ENCODE measurements around the gene CFAP74. TPM values are rescaled to one million over a fixed set of nuclear protein-coding genes. Genes with fewer than 3 reads are reported as not detected.

The CFAP74 gene
- total RNA-seq, 2 experiments from 2014 or later, result 0.31 to 0.46 TPM

DNA sequence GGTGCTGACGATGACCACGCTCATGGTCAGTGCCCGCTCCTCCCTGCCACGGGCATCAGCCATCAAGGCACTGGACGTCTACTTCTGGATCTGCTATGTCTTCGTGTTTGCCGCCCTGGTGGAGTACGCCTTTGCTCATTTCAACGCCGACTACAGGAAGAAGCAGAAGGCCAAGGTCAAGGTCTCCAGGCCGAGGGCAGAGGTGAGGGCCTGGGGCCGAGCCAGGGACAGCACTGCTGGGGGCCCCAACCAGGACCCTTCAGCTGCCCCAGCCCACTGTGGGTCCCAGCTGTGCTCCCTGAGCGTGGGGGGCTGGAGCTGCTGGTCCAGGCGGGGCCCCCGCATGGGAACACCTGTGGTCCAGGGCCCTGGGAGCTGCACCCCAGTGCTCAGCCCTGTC, 26.0 kb upstream of the CFAP74 start:
- no peaks in the 10 kb centered on the region for H3K27me3 Mint-ChIP-seq

DNA sequence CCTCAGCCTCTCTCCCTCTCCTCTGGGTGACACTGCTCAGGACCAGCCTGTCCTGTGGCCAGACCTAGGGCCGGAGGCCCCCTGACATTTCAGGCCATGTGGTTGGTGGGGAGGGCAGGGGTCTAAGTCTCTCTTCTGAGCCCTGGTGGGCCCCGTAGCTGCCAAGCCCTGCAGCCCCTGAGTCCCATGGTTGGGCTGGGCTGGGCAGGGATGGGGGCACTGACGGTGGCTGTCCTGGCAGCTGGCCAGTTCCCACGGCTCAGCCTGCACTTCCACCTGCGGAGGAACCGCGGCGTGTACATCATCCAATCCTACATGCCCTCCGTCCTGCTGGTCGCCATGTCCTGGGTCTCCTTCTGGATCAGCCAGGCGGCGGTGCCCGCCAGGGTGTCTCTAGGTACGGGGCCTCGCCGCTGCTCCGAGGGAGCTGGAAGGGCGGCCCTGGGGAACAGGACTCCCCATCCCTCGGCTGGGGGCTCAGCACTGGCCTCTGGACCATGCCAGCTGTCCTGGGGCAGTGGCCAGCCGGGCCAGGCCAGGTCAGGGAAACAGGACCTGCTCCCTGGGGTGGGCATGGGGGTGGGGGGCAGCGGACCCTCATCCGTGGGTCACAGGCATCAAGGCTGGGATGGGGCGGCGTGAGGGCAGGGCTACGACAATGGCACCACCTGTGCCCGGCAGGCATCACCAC, 25.4 kb upstream of the CFAP74 start:
- peaks cover 1% of the 10 kb centered on the region for H3K27me3 Mint-ChIP-seq
- no peak overlapping the region for H3K4me3 Mint-ChIP-seq
- no peaks in the 10 kb centered on the region for H3K36me3 Mint-ChIP-seq
- DNase-seq, result no peak
- no peak overlapping the region for H3K27ac Mint-ChIP-seq
- H3K9me3 Mint-ChIP-seq, result no peaks in the 10 kb centered on the region
- H3K4me1 Mint-ChIP-seq, result no peaks in the 10 kb centered on the region

More for the DNA sequence above, 26.0 kb upstream of the CFAP74 start:
- Mint-ChIP-seq H3K9me3 (no peaks in the 10 kb centered on the region), H3K27ac (no peak overlapping the region), H3K36me3 (no peaks in the 10 kb centered on the region), H3K4me1 (no peaks in the 10 kb centered on the region), H3K4me3 (no peak overlapping the region)
- no peak for DNase-seq

DNA sequence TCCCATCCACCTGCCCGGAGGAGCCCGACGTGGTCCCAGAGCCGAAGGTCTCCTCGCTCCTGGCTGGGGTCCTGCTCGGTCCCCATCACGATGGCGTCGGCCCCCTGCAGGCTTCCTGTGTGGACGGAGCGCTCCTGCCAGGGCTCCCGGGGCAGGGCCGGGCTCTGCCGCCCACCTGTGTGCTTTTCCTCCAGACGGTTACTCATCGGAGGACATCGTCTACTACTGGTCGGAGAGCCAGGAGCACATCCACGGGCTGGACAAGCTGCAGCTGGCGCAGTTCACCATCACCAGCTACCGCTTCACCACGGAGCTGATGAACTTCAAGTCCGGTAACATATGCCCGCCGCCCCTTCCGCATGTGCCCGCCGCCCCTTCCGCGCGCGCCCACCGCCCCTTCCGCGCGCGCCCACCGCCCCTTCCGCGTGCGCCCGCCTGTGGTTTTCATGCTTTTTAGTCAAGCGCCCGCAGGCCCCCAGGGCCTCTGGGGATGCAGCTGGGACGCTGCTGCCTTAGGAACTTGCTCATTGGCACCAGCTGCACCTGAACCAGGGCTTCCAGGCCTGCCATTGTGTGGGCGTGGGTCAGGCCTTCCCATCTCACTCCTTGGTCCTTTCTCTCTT, 24.5 kb upstream of the CFAP74 start:
- H3K4me3 Mint-ChIP-seq, result no peak overlapping the region
- H3K4me1 Mint-ChIP-seq, result no peaks in the 10 kb centered on the region
- H3K36me3 Mint-ChIP-seq, result no peaks in the 10 kb centered on the region
- peaks cover 10% of the 10 kb centered on the region for H3K27me3 Mint-ChIP-seq
- no peak for DNase-seq
- H3K9me3 Mint-ChIP-seq, result no peaks in the 10 kb centered on the region
- H3K27ac Mint-ChIP-seq, result no peak overlapping the region

DNA sequence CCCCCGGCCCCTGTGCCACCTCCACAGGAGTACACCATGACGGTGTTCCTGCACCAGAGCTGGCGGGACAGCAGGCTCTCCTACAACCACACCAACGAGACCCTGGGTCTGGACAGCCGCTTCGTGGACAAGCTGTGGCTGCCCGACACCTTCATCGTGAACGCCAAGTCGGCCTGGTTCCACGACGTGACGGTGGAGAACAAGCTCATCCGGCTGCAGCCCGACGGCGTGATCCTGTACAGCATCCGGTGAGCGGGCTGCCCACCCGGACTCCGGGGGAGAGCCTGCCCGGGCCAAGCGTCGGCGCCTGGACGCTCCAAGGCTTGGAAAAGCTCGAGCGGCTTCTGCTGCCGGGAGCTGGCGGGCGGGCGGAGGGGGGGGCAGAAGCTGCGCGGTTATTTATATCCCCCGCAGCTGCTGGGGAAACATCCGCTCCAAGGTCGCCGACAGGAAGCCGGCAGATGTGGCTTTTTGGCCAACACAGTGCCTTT, 21.9 kb upstream of the CFAP74 start:
- Mint-ChIP-seq H3K36me3 (no peaks in the 10 kb centered on the region), H3K27ac (no peak overlapping the region), H3K27me3 (peaks cover 34% of the 10 kb centered on the region), H3K4me1 (no peaks in the 10 kb centered on the region), H3K9me3 (no peaks in the 10 kb centered on the region), H3K4me3 (no peak overlapping the region)
- no peak for DNase-seq

DNA sequence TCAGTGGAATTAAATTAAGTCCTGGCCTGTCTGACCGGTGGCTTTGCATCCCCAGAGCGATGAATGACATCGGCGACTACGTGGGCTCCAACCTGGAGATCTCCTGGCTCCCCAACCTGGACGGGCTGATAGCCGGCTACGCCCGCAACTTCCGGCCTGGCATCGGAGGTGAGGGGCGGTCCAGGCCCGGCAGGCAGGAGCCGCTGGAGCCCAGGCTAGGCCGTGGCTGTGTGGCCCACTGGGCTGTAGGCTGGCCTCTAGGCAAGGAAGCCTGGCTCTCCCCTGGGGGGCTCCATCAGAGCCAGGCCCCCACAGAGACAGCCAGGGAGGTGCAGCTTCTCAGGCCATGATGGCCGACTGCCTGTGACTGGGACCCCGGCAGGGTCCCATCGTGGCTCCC, 21.3 kb upstream of the CFAP74 start:
- Mint-ChIP-seq H3K4me3 (no peak overlapping the region), H3K27ac (no peak overlapping the region), H3K27me3 (peaks cover 41% of the 10 kb centered on the region), H3K36me3 (no peaks in the 10 kb centered on the region), H3K9me3 (no peaks in the 10 kb centered on the region), H3K4me1 (no peaks in the 10 kb centered on the region)
- no peak for DNase-seq

DNA sequence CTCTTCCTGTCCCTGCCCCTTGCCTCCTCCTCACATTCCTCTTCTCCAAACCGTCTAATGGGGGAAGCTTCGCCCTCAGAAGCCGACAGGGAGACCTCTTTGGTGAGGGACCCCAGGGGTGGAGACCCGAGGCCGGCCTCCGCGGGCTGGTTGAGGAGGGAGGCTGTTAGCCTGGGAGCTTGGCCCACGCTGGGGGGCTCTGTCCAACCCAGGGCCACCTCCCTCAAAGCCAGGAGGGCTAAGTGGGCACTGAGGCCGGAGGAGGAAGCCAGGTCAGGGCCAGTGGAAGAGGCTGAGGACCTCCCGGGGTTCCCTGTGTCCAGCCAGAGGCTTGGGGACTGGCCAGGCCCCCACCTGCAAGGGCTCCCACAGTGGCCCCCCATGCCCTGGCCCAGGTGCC, 20.9 kb upstream of the CFAP74 start:
- peaks cover 43% of the 10 kb centered on the region for H3K27me3 Mint-ChIP-seq
- H3K27ac Mint-ChIP-seq, result no peak overlapping the region
- H3K36me3 Mint-ChIP-seq, result no peaks in the 10 kb centered on the region
- H3K9me3 Mint-ChIP-seq, result no peaks in the 10 kb centered on the region
- H3K4me1 Mint-ChIP-seq, result no peaks in the 10 kb centered on the region
- DNase-seq, result no peak
- H3K4me3 Mint-ChIP-seq, result no peak overlapping the region

DNA sequence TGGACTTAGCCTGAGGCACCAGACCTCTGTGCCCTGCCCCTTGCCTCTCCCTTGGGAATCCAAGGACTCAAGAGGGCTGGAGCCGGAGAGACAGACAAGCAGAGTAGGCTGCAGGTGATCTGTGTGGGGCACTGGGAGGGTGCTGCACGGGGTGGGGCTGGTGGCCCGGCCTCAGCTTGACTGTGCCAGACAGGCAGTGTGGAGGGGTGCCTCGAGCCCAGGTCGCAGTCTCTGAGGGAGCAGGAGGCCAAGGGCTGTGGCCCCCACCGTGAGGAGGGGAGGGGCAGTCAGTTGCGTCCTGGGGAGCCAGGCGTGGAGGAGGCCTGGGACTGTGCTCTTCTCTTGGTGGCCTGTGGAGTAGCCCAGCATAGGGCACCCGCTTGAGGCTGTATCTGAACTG, 19.6 kb upstream of the CFAP74 start:
- H3K27ac Mint-ChIP-seq, result no peak overlapping the region
- H3K27me3 Mint-ChIP-seq, result peaks cover 49% of the 10 kb centered on the region
- DNase-seq, result no peak
- no peak overlapping the region for H3K4me3 Mint-ChIP-seq
- no peaks in the 10 kb centered on the region for H3K9me3 Mint-ChIP-seq
- no peaks in the 10 kb centered on the region for H3K36me3 Mint-ChIP-seq
- peaks cover 3% of the 10 kb centered on the region for H3K4me1 Mint-ChIP-seq

DNA sequence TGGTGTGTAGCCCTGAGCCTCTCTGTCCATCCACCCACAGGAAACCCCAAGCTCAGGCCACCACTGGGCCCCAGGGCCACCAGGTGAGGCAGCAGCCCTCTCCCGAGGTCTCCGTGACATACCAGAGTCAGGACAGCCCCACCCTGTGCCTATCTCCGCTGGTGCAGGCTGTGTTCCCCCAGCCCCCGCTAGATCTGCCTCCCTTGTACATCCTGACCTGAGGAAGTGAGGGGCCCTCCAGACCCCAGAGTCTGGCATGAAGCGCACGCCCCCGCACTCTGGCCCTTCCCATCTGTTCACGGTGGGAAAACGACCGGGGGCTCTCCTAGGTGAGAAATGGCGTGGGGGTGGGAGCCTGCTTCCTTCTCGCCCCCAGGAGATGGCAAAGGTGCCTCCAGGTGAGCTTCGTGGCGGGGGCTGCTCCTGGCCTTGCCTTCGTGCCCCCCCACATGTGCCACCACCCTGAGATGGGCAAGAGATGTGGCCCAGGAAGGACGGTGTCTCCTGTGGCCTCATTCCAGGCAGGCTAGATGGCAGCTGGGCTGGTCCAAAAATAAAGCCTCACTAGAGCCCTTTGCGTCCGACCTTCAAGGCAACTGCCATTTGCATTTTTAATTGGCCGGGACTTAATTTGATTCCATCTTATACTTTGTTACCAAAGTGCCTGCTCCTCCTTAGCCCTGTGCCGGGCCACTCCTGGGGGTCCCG, 18.6 kb upstream of the CFAP74 start:
- Mint-ChIP-seq H3K36me3 (no peaks in the 10 kb centered on the region), H3K27me3 (peaks cover 58% of the 10 kb centered on the region), H3K27ac (no peak overlapping the region), H3K4me3 (no peak overlapping the region), H3K4me1 (peaks cover 3% of the 10 kb centered on the region), H3K9me3 (no peaks in the 10 kb centered on the region)
- DNase-seq, result no peak

DNA sequence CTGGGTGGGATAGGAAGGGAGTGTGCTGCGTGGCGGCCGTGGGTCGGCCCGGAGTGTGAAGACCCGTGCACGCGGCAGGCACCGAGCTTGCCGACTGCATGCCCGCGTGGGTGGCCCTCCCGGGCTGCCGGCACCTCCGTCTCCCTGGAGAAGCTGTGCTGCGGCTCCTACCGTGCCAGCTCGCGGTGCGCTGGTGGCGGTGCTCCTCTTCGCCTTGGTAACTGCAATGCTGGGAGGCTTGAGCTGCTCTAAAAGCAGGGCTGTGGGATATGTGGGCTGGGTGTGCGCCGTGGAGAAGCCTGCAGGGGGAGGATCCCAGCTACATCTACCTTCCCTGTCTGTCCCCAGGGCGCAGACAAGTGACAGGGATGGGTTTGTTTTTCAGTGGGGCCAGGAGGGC, 18.0 kb upstream of the CFAP74 start:
- Mint-ChIP-seq H3K27ac (no peak overlapping the region), H3K4me1 (peaks cover 3% of the 10 kb centered on the region), H3K4me3 (no peak overlapping the region), H3K9me3 (no peaks in the 10 kb centered on the region), H3K36me3 (no peaks in the 10 kb centered on the region), H3K27me3 (peaks cover 65% of the 10 kb centered on the region)
- DNase-seq, result no peak

DNA sequence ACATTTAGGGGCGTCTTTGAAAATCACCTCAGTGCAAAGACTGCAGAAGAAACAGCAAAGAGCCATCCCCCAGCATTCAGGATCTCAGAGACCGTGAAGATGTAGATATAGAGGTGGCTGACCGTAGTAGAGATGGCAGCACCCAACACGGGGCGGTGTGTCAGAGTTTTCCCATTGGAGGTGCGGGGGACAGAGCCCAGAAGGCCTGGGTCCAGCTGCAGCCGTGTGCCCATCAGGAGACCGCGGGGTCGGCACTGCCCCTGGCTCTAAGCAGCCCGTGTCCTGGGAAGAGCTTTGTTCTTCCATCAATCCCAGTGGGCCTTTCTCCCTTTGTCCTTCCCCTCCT, 16.7 kb upstream of the CFAP74 start:
- peaks cover 3% of the 10 kb centered on the region for H3K4me1 Mint-ChIP-seq
- no peak overlapping the region for H3K27ac Mint-ChIP-seq
- DNase-seq, result no peak
- H3K27me3 Mint-ChIP-seq, result peaks cover 76% of the 10 kb centered on the region
- H3K4me3 Mint-ChIP-seq, result no peak overlapping the region
- H3K36me3 Mint-ChIP-seq, result no peaks in the 10 kb centered on the region
- no peaks in the 10 kb centered on the region for H3K9me3 Mint-ChIP-seq

DNA sequence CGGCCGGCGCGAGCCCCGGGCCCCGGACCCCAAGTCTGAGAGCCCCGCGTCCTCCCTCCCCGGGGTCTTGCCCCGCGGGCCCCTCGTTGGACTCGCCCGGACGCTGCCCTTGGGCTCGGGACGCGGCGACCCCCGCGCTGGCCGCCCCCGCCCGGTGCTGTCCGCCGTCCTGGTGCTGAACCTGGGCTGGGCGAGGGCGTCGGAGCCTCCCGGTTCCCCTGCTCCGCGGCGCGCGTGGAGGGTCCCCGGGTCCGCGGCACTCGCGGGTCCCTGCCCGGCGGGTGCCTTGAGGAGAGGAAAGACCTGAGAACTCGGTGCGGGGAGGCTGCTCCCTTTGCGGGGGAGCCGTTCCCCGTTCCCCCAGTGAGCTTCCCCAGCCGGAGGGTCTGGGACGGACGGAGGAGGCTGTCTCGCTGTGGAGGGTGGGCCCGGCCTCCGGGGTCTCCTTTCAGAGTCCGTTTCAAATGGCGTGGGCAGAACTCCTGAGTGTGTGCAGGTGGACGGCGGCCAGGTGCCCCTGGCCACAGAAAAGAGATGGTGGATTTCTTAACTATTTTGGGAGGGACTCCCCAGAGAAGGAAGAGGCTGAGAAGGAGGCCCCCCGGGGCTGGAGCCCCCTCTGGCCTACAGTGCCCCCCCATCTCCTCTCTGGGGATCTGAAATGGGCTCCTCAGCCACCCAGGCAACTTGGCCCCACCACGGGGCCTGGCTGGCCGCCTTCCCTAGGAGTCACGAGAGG, 16.2 kb upstream of the CFAP74 start:
- no peaks in the 10 kb centered on the region for H3K36me3 Mint-ChIP-seq
- H3K4me3 Mint-ChIP-seq, result no peak overlapping the region
- peak; percentile 24 for DNase-seq
- peaks cover 82% of the 10 kb centered on the region for H3K27me3 Mint-ChIP-seq
- H3K27ac Mint-ChIP-seq, result no peak overlapping the region
- H3K9me3 Mint-ChIP-seq, result no peaks in the 10 kb centered on the region
- H3K4me1 Mint-ChIP-seq, result peaks cover 3% of the 10 kb centered on the region

DNA sequence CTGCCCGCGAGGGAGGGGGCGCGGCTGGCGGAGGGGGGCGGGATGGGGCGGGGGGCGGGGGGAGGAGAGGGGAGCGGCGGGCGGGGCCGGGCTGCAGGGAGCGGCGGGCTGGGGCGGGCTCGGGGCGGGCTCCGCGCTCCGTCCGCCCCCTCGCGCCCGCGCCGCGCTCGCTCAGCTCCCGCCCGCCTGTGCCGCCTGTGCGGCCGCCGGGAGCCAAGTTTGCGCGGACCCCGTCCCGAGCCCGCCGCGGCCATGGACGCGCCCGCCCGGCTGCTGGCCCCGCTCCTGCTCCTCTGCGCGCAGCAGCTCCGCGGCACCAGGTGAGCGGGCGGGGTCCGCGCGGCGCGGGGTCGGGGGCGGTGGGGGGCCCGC, 15.6 kb upstream of the CFAP74 start, which contains the start of gene GABRD:
GABRD (plus strand) TSS at position 174 of the 372 bp plus-strand sequence; CDS start at position 253, 79 bp downstream.
- Mint-ChIP-seq H3K27ac (no peak within 1 kb of the TSS), H3K9me3 (no peaks in the 10 kb centered on the region), H3K4me3 (peak within 1 kb of the TSS; percentile 52), H3K36me3 (no peaks in the 10 kb centered on the region), H3K27me3 (peaks cover 86% of the 10 kb centered on the region), H3K4me1 (peaks cover 3% of the 10 kb centered on the region)
- peak; percentile 38 for DNase-seq

DNA sequence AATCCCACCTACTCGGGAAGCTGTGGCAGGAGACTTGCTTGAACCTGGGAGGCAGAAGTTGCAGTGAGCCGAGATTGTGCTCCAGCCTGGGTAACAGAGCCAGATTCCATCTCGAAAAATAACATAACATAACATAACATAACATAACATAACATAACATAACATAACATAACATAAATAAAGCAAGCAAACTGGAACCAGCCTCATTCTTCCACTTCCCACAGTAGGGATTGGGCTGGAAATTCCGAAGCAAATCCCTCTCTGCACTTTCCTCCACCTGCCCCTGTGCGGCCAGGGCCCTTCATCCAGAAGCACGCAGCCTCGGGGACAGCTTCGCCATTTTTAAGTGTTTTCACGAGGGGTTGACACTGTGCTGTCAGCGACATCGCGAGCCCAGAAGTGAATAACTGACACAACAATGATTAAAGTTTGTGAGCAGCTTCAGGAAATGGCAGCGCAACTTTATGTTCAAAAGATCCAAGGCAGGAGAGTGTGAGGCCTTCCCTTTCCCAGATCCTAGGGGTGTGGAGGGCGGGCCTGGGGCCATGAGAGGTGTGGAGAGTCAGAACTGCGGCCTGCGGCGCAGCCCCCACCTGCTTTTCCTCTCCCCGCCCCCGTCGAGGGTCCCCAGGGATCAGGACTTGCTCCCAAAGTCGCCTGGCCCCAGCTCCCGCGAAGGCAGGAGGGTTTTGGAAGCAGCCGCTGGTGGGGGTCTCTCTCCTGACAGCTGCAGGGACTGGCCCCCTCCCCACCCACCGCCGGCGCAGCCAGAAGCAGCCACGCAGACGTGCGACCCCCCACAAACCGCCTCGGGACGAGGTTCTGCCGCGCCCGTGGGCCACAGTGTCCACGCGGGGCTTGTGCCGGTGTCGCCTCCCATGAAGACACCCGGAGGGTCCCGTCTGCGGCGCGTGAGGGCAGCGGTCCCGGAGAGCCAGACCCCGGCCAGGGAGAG, 14.9 kb upstream of the CFAP74 start:
- Mint-ChIP-seq H3K36me3 (no peaks in the 10 kb centered on the region), H3K4me1 (peaks cover 3% of the 10 kb centered on the region), H3K27ac (no peak overlapping the region), H3K27me3 (peaks cover 80% of the 10 kb centered on the region), H3K9me3 (no peaks in the 10 kb centered on the region), H3K4me3 (peak overlapping the region; percentile 52)
- no peak for DNase-seq

DNA sequence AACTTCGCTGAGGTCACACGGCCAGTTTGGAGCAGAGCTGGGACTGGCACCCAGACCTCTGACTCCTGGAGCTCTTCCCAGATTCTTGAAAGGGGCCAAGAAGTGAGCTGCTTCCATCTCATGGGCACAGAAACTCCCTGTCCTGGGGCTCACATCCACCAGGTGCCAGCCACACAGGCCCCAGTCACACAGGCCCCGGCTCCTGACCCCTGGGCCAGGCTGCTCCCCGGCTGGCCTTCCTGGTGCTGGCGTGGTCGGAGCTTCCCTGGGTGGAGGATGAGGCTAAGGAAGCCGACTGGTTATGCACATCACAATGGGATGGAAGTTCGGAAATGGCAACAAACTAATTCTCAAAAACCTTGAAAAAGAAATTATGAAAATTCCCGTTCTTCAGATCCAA, 12.5 kb upstream of the CFAP74 start:
- peaks cover 3% of the 10 kb centered on the region for H3K4me1 Mint-ChIP-seq
- DNase-seq, result no peak
- H3K27me3 Mint-ChIP-seq, result peaks cover 61% of the 10 kb centered on the region
- H3K36me3 Mint-ChIP-seq, result no peaks in the 10 kb centered on the region
- H3K4me3 Mint-ChIP-seq, result no peak overlapping the region
- H3K9me3 Mint-ChIP-seq, result no peaks in the 10 kb centered on the region
- H3K27ac Mint-ChIP-seq, result no peak overlapping the region
